ENCODE results near the gene GULP1.

GULP1 gene

GRCh38 chr2:188610050-188610444, 318.4 kb downstream of the GULP1 start:
- DNase-seq, result no peak

- DNase-seq, result no peak
These were observed 319.2 kb downstream of the GULP1 start for GRCh38 chr2:188610827-188611226.

GRCh38 chr2:188619146-188619545, 327.5 kb downstream of the GULP1 start:
- DNase-seq, result no peak

GRCh38 chr2:188620916-188621315, 329.2 kb downstream of the GULP1 start:
- no peak for DNase-seq

GRCh38 chr2:188622601-188623260, 331.1 kb downstream of the GULP1 start:
- no peak for DNase-seq

GRCh38 chr2:188623995-188624643, 332.4 kb downstream of the GULP1 start:
- no peak for DNase-seq

GRCh38 chr2:188627471-188627870, 335.8 kb downstream of the GULP1 start:
- no peak for DNase-seq

- no peak for DNase-seq
These were observed 337.5 kb downstream of the GULP1 start for GRCh38 chr2:188628989-188629752.

- DNase-seq, result no peak
These were observed 338.3 kb downstream of the GULP1 start for GRCh38 chr2:188629753-188630527.

GRCh38 chr2:188631037-188631809, 339.5 kb downstream of the GULP1 start:
- DNase-seq, result no peak

- no peak for DNase-seq
These were observed 343.0 kb downstream of the GULP1 start for GRCh38 chr2:188634656-188635055.
